Fibroblast of lung (primary cell): ENCODE measurements around the gene RAB35. TPM values are rescaled to one million over a fixed set of nuclear protein-coding genes. Genes with fewer than 3 reads are reported as not detected.

Source experiments
- DNase-seq, 2 donors: peaks; one replicate each; pipeline versions ENCODE4 v3.0.0 to v3.0.0-alpha.2; 2010; ENCODE audit warnings: low read depth in 2 of 2
- H2AFZ ChIP-seq: 2 replicates; pipeline ENCODE4 v1.5.1; 2012; ENCODE audit warnings: low read length, control low read depth, inconsistent platforms
- H3K27ac ChIP-seq: 2 replicates; pipeline ENCODE4 v1.5.1; 2011; ENCODE audit warnings: low read length, control low read depth; ENCODE audit not compliant: insufficient read depth
- H3K27me3 ChIP-seq: 2 replicates; pipeline ENCODE4 v1.5.1; 2011; ENCODE audit warnings: mild to moderate bottlenecking, low read length; ENCODE audit not compliant: control insufficient read depth, insufficient read depth
- H3K36me3 ChIP-seq: 2 replicates; pipeline ENCODE4 v1.5.1; 2011; ENCODE audit warnings: low read length; ENCODE audit not compliant: control insufficient read depth, insufficient read depth
- H3K4me1 ChIP-seq: 2 replicates; pipeline ENCODE4 v1.5.1; 2011; ENCODE audit warnings: low read length; ENCODE audit not compliant: control insufficient read depth, insufficient read depth; ENCODE audit errors: extremely low read depth
- H3K4me2 ChIP-seq: 2 replicates; pipeline ENCODE4 v1.5.1; 2011; ENCODE audit warnings: low read length, control low read depth; ENCODE audit not compliant: insufficient read depth; ENCODE audit errors: extremely low read depth
- H3K4me3 ChIP-seq, 4 experiments: fragments of 200-600 bp in 1 of 4; sonication (generic) in 1 of 4; replicated peaks in 1 of 4; 2 replicates each; pipeline ENCODE4 v1.5.1; 2011 to 2016; ENCODE audit warnings: low read length in 4 of 4, low read depth in 3 of 4, mild to moderate bottlenecking in 3 of 4, control low read depth in 2 of 4, inconsistent platforms in 1 of 4, mixed read lengths in 1 of 4; ENCODE audit not compliant: insufficient read depth in 1 of 4; ENCODE audit errors: control extremely low read depth in 1 of 4
- H3K79me2 ChIP-seq: 2 replicates; pipeline ENCODE4 v1.5.1; 2012; ENCODE audit warnings: mild to moderate bottlenecking, low read length, inconsistent platforms; ENCODE audit not compliant: control insufficient read depth, insufficient read depth
- H3K9ac ChIP-seq: 2 replicates; pipeline ENCODE4 v1.5.1; 2011; ENCODE audit warnings: mild to moderate bottlenecking, low read length, control low read depth; ENCODE audit not compliant: insufficient read depth
- H3K9me3 ChIP-seq: 2 replicates; pipeline ENCODE4 v1.5.1; 2012; ENCODE audit warnings: low read depth, low read length; ENCODE audit not compliant: control insufficient read depth, insufficient read depth
- H4K20me1 ChIP-seq: 2 replicates; pipeline ENCODE4 v1.5.1; 2011; ENCODE audit warnings: low read length; ENCODE audit not compliant: control insufficient read depth, insufficient read depth; ENCODE audit errors: extremely low read depth
- EZH2 ChIP-seq: IDR thresholded peaks from 2 replicates; pipeline ENCODE4 v1.5.1; 2012; ENCODE audit warnings: low read length, control low read depth, mild to moderate bottlenecking; ENCODE audit errors: missing control alignments
- polyA plus RNA-seq, 2 donors: library from polyadenylated mRNA; depleted of rRNA in 1 of 2; stranded (reverse) in 1 of 2; unstranded in 1 of 2; fragments of >200 nt; gene quantifications; 2 replicates each; pipeline ENCODE4 v1.2.1, GENCODE V29; 2011 to 2012; ENCODE audit warnings: missing spikeins in 1 of 2
- total RNA-seq: library from RNA; depleted of rRNA; stranded (reverse); fragments of >200 nt; gene quantifications from 2 replicates; pipeline ENCODE4 v1.2.1, GENCODE V29; 2014
- TF ChIP-seq, protein P1 (sequence below), 2 donors: IDR thresholded peaks in 1 of 2; conservative IDR thresholded peaks in 1 of 2; 1 replicate in 1 of 2; 2 replicates in 1 of 2; pipeline ENCODE4 v1.5.1; 2011 to 2012; ENCODE audit warnings: low read length in 2 of 2, control low read depth in 1 of 2, inconsistent platforms in 1 of 2, low read depth in 1 of 2, mild to moderate bottlenecking in 1 of 2

The RAB35 gene
- total and polyA plus RNA-seq, 2 donors (not counting 1 experiment from before 2014, with no cell fraction given): 29.7 to 51.4 TPM

DNA sequence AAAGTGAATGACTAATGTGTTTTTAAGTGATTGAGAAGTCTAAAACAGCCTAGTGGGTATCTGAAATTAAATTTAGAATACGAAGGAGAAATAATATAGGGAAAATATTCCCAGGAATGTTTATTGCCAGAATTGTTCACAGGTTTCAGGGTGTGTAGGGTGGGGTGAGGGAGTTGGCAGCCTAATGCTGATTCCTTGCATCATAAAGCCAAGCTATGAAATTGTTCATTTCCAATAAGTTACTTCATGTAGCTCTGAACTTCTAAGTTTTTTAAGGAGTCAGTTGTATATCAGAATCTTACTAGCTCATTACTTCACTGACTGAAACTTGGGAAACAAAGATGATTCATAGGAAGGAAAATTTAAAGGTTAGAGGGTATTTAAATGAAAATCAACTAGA, 56.4 kb downstream of the RAB35 start:
- H3K4me3 ChIP-seq: no peak overlapping the region
- no peaks in the 10 kb centered on the region for H3K4me1 ChIP-seq
- H3K27ac ChIP-seq: no peak overlapping the region
- no peaks in the 10 kb centered on the region for H3K36me3 ChIP-seq
- peaks cover 29% of the 10 kb centered on the region for H3K27me3 ChIP-seq
- H3K79me2 ChIP-seq: no peaks in the 10 kb centered on the region
- no peaks in the 10 kb centered on the region for H3K9me3 ChIP-seq
- no peak overlapping the region for H2AFZ ChIP-seq
- H3K4me2 ChIP-seq: no peak overlapping the region
- TF ChIP-seq, protein P1, sequence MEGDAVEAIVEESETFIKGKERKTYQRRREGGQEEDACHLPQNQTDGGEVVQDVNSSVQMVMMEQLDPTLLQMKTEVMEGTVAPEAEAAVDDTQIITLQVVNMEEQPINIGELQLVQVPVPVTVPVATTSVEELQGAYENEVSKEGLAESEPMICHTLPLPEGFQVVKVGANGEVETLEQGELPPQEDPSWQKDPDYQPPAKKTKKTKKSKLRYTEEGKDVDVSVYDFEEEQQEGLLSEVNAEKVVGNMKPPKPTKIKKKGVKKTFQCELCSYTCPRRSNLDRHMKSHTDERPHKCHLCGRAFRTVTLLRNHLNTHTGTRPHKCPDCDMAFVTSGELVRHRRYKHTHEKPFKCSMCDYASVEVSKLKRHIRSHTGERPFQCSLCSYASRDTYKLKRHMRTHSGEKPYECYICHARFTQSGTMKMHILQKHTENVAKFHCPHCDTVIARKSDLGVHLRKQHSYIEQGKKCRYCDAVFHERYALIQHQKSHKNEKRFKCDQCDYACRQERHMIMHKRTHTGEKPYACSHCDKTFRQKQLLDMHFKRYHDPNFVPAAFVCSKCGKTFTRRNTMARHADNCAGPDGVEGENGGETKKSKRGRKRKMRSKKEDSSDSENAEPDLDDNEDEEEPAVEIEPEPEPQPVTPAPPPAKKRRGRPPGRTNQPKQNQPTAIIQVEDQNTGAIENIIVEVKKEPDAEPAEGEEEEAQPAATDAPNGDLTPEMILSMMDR (conservative IDR thresholded peaks at IDR 0.05 in 1 of 2, IDR thresholded peaks at IDR 0.05 in 1 of 2; ENCODE audit: low read depth in 1 of 2, low read length in 2 of 2): no peak
- TF ChIP-seq EZH2: no peak
- no peaks in the 10 kb centered on the region for H4K20me1 ChIP-seq
- no peak for DNase-seq
- H3K9ac ChIP-seq: no peak overlapping the region

- no peak for TF ChIP-seq EZH2
- TF ChIP-seq, protein P1 (conservative IDR thresholded peaks at IDR 0.05 in 1 of 2, IDR thresholded peaks at IDR 0.05 in 1 of 2; ENCODE audit: low read depth in 1 of 2, low read length in 2 of 2): no peak
- Histone ChIP-seq H2AFZ (no peak overlapping the region), H3K9me3 (no peaks in the 10 kb centered on the region), H4K20me1 (no peaks in the 10 kb centered on the region), H3K27ac (no peak overlapping the region), H3K9ac (no peak overlapping the region), H3K4me3 (no peak overlapping the region), H3K36me3 (no peaks in the 10 kb centered on the region), H3K4me2 (no peak overlapping the region), H3K79me2 (no peaks in the 10 kb centered on the region), H3K4me1 (no peaks in the 10 kb centered on the region), H3K27me3 (peaks cover 10% of the 10 kb centered on the region)
- no peak for DNase-seq
Measured at GRCh38 chr12:120056739-120057138, 59.8 kb downstream of the RAB35 start.

GRCh38 chr12:120055231-120056000, 61.1 kb downstream of the RAB35 start:
- Histone ChIP-seq H3K4me3 (no peak overlapping the region), H3K4me2 (no peak overlapping the region), H3K36me3 (no peaks in the 10 kb centered on the region), H3K79me2 (no peaks in the 10 kb centered on the region), H3K4me1 (no peaks in the 10 kb centered on the region), H3K27ac (no peak overlapping the region), H4K20me1 (no peaks in the 10 kb centered on the region), H3K9ac (no peak overlapping the region), H2AFZ (no peak overlapping the region), H3K9me3 (no peaks in the 10 kb centered on the region), H3K27me3 (no peaks in the 10 kb centered on the region)
- DNase-seq: peak in 1 of 2 donors; percentile 9
- no peak for TF ChIP-seq EZH2
- TF ChIP-seq, protein P1 (conservative IDR thresholded peaks at IDR 0.05 in 1 of 2, IDR thresholded peaks at IDR 0.05 in 1 of 2; ENCODE audit: low read depth in 1 of 2, low read length in 2 of 2): no peak
